HG03571 (cell line): ENCODE results near the gene ERBB4.
"Not testable (repeated sequence)": the region's sequence is repeated elsewhere in the genome, so short reads cannot be mapped to it uniquely, and the experiment has no call there.

Experiments used
- ATAC-seq: cut with Tn5 transposase; IDR thresholded peaks from one replicate; pipeline ENCODE4 v1.9.1; 2021; ENCODE audit not compliant: unreplicated experiment

The ERBB4 gene

DNA sequence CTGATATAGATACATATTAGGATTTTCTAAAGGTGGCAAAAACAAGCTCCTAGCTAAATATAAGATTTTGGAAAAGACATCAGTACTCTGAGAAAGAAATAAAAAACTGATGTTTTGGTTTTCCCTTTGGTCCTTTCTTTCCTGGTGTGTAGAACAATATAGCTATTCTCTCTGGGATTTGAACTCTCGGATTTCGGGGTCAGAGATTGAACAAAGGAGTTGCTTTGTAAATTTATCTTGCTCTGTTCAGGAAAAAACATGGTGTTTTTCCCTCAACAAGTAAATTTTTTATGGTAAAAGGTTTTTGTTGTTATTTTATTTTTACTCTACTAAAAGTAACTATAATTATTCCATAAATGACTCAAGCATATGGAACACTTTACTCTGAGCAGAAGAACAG is 889.3 kb downstream of the ERBB4 start:
- no peak for ATAC-seq

DNA sequence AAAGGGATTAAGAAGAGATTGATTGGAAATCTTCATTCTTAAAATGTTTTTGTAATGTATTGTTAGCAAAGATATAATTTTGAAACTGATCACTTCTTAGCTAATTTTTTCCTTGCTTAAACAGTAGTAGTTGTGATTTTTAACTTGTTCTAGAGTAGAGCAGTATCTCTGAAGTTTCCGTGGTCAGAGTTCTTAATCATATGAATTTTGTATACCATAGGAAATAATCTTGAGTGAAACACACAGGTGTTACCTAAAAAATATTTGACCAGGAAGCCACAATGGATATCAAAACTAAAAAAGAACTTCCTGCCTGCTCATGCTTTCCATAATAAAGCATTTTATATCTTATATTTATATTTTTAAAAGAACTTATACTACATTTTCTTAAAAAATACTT is 907.1 kb downstream of the ERBB4 start:
- no peak for ATAC-seq

GRCh38 chr2:211623096-211623495 is 915.5 kb downstream of the ERBB4 start:
- ATAC-seq: no peak

DNA sequence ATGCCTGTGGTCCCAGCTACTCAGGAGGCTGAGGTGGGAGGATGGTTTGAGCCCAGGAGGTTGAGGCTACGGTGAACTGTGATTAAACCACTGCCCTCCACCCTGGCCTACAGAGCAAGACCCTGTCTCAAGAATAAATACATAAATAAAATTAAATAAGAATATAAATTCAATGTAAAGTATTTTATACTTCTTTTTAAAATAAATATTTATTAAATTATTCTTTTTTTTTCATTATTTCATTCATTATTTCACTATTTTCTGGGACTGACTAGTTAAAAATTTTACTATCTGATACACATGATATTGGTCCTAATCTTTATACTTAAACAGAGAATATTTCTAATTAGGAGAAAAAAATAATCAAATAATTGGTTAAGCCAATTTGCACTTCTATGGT is 917.6 kb downstream of the ERBB4 start:
- ATAC-seq: no peak

DNA sequence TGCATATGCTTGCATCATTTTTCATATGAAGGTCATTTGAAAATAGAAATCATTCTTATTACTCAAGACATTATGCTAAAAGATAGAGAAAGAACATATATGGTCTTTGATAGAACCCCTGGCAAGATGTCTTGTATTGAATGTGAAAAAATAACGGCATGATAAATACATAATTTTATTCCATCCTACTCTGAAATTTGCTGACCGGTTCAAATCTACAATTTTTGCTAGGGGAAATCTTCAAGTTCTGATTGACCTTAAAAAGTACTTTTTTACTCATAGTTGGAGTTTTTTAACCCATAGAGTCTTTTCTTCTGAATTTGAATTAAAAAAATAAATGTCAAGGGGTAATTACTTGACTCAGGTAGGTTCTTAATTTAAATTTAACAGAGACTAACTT is 920.8 kb downstream of the ERBB4 start:
- no peak for ATAC-seq

- ATAC-seq: no peak
Measured at GRCh38 chr2:211611621-211612020, 927.0 kb downstream of the ERBB4 start.

DNA sequence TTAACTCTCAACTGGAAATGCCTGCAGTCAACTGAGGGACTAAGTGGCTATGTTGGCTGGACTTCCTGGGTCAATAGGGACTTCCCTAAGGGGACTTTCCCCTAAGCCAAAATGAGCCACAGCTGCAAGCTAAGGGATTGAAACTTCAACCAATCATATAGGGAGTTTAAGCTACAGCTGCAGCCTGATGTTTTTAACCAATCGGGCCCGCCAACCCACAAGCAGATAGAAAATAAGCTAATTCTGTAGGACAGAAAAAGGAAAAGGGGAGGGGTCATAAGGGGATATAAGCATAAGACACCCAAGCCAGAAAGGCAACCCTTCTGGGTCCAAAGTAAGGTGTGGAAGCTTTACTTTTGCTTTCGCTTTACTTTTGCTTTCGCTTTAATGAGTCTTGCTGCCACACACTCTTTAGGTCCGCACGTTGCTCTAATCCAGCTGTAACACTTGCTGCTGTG is 927.5 kb downstream of the ERBB4 start:
- ATAC-seq: peak; percentile 78

DNA sequence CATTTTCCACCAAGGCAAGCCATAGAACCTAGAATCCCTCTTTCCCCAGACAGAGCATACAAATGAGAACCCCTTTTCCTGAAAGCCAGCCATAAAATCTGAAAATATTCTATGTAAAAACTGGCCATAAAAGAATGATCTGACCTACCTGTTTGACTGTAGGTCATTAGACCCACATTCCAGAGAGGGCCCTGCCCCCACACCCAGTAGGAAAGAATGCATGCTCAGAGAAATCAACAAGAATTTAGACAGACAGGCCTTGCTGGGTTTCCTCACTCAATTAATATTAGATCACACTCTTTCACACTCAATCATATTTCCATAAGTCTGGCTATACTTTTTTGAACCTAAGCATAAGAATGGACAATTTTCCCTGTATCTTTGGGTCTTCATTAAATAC is 929.5 kb downstream of the ERBB4 start:
- no peak for ATAC-seq

DNA sequence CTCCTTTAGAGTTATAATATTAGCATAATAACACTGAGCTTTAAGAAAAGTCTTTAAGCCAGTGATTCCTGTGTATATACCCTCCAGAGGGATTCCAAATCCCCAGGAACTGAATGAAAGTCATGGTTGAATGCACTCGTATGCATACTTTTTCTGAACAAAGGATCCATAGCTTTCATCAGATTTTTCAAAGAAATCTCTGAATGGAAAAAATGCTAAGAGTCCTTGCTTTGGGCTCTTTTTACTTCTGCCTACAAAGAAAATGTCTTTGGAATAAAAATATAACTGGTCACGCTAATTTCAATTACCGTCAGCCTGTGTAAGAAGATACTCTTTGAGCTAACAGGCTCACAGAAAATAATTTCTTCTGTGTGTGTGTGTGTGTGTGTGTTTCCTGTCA is 939.5 kb downstream of the ERBB4 start:
- no peak for ATAC-seq

DNA sequence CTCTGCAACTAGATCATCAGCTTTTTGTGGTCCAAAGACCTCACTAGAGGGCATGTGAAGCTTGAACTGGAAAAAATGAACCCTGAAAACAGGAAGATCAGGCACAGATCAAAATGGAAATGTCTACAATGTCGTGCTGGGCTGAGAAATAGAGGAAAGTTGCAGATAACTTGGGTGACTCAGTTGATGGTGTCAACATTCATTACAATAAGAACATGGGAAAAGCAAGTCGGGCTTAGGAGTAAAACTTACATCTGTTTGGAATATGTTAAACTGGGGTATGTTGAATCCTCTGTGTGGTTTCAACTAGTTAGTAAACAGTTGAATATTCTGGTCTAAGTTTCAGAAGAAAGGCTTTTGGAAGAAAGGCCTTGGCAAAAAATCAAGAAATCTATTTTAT is 940.4 kb downstream of the ERBB4 start:
- no peak for ATAC-seq

- not testable (repeated sequence) for ATAC-seq
Measured at GRCh38 chr2:211592006-211592405, 946.6 kb downstream of the ERBB4 start.

DNA sequence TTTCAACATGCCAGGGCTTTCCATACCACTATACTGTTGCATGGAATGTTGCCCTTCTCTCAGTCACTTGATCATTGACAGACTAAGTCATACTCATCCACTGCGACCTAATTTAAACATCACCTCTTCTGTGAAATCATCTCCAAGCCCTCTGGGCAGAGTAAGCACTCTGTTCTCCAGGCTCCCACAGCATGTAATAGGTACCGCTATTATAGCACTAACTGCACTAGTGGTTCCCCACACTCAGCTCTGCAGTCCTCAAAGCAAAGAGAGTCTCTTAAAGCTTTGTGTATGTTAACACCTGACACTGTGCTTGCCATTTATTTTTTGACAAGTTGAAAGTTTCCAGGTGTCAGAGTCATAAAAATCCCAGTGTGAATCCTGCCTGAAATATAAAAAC is 947.2 kb downstream of the ERBB4 start:
- ATAC-seq: no peak

- ATAC-seq: no peak
Measured at GRCh38 chr2:211568439-211568838, 970.2 kb downstream of the ERBB4 start.

- no peak for ATAC-seq
Measured at GRCh38 chr2:211564441-211564840, 974.2 kb downstream of the ERBB4 start.

DNA sequence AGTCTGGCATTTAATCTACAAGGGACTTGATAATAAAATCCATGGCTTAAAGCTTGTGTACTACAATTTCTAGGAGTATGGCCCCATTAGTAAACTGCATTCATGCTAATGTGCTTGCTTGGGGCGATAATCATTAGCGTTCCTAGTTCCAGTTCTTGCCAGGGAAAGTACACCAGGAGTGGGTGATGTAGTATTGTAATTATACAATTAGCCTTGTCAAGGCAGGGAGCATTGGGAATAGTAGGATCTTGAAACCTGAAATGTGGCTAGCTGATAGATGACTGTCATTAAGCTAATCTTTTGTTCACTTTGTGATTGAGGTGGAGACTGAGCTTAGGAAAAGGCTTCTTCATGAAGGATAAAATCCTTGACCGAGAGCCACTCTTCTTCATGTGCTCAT is 993.0 kb downstream of the ERBB4 start:
- ATAC-seq: no peak

DNA sequence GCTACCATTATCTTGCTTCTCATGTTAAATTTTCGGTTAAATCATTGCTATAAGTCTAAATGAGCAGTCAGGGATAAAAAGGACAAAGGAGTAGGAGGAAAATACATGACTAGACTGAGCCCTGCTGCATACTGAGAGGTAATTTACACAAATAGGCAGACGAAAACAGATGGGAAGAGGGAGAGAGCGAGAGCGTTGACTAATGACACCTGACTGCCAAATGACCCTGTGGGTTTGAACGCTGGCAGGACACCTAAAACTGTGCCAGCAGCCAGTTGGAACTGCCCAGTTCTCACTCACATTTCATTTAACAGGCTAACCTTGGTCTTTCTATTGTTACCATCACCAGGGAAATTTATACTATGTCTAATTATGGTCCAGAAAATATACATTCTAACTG is 1004.0 kb downstream of the ERBB4 start:
- no peak for ATAC-seq

GRCh38 chr2:211524248-211524647 is 1014.4 kb downstream of the ERBB4 start:
- ATAC-seq: not testable (repeated sequence)

GRCh38 chr2:211516537-211516936 is 1022.1 kb downstream of the ERBB4 start:
- no peak for ATAC-seq

DNA sequence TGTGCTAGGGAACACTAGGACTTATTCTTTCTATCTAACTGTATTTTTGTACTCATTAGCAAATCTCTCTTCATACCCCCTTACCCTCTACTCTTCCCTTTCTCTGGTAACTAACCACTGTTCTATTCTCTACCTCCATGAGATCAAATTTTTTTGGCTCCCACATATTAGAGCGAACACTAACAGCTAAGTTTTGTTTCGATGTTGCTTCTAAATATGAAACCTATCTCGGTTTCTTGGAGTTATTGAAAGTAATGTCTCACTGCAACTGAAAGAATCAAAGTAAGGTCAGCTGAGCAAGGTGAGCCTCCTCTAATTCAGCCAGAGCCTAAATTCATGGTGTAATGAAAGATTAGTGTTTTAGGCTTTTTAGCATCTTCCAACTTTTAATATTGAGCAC is 1024.6 kb downstream of the ERBB4 start:
- ATAC-seq: no peak

- no peak for ATAC-seq
Measured at GRCh38 chr2:211513446-211513845, 1025.2 kb downstream of the ERBB4 start.

GRCh38 chr2:211512806-211513205 is 1025.8 kb downstream of the ERBB4 start:
- no peak for ATAC-seq

- ATAC-seq: peak; percentile 67
Measured at GRCh38 chr2:211503856-211504255, 1034.7 kb downstream of the ERBB4 start.

- no peak for ATAC-seq
Measured at GRCh38 chr2:211503198-211503597, 1035.4 kb downstream of the ERBB4 start.
